Activated naive CD8-positive, alpha-beta T cell treated with anti-CD3 and anti-CD28 coated beads for 36 hours (primary cell): ENCODE data around the gene TRIM42. TPM values are rescaled to one million over a fixed set of nuclear protein-coding genes. Genes with fewer than 3 reads are reported as not detected.

ENCODE experiments used
- DNase-seq: peaks from one replicate; pipeline ENCODE4 v3.0.0; 2021
- H3K27ac Mint-ChIP-seq: one replicate; pipeline ENCODE4 v1.8.0; 2022; ENCODE audit warnings: mild to moderate bottlenecking, moderate library complexity, mixed read lengths
- H3K27me3 Mint-ChIP-seq: one replicate; pipeline ENCODE4 v1.8.0; 2022; ENCODE audit warnings: mild to moderate bottlenecking, mixed read lengths
- H3K36me3 Mint-ChIP-seq: one replicate; pipeline ENCODE4 v1.8.0; 2021; ENCODE audit warnings: mild to moderate bottlenecking, mixed read lengths
- H3K4me1 Mint-ChIP-seq: one replicate; pipeline ENCODE4 v1.8.0; 2021; ENCODE audit warnings: mixed read lengths
- H3K4me3 Mint-ChIP-seq: one replicate; pipeline ENCODE4 v1.8.0; 2022; ENCODE audit warnings: mild to moderate bottlenecking, moderate library complexity, mixed read lengths
- H3K9me3 Mint-ChIP-seq: one replicate; pipeline ENCODE4 v1.8.0; 2022; ENCODE audit warnings: mixed read lengths
- total RNA-seq, 2 experiments: library from RNA; stranded (reverse); gene quantifications; one replicate each; pipeline ENCODE4 v1.2.3, GENCODE V29; 2021

The TRIM42 gene
- total RNA-seq: not detected

- Mint-ChIP-seq H3K36me3 (no peaks in the 10 kb centered on the region), H3K9me3 (peaks cover 2% of the 10 kb centered on the region), H3K4me3 (no peak within 1 kb of the TSS), H3K27ac (no peak within 1 kb of the TSS), H3K27me3 (no peaks in the 10 kb centered on the region), H3K4me1 (no peaks in the 10 kb centered on the region)
- no peak for DNase-seq
Measured at GRCh38 chr3:140677764-140678163, at the start of gene TRIM42. TRIM42 (plus strand) TSS chr3:140678064; CDS start chr3:140678230, 166 bp downstream.

GRCh38 chr3:140628606-140629005, 49.3 kb upstream of the TRIM42 start:
- no peak overlapping the region for H3K4me3 Mint-ChIP-seq
- no peaks in the 10 kb centered on the region for H3K36me3 Mint-ChIP-seq
- H3K27ac Mint-ChIP-seq: no peak overlapping the region
- DNase-seq: no peak
- no peaks in the 10 kb centered on the region for H3K9me3 Mint-ChIP-seq
- H3K27me3 Mint-ChIP-seq: no peaks in the 10 kb centered on the region
- no peaks in the 10 kb centered on the region for H3K4me1 Mint-ChIP-seq

GRCh38 chr3:140629357-140630137, 48.3 kb upstream of the TRIM42 start:
- no peaks in the 10 kb centered on the region for H3K36me3 Mint-ChIP-seq
- DNase-seq: no peak
- no peaks in the 10 kb centered on the region for H3K4me1 Mint-ChIP-seq
- no peak overlapping the region for H3K27ac Mint-ChIP-seq
- no peaks in the 10 kb centered on the region for H3K9me3 Mint-ChIP-seq
- no peaks in the 10 kb centered on the region for H3K27me3 Mint-ChIP-seq
- no peak overlapping the region for H3K4me3 Mint-ChIP-seq

- Mint-ChIP-seq H3K36me3 (no peaks in the 10 kb centered on the region), H3K27ac (no peak overlapping the region), H3K4me1 (no peaks in the 10 kb centered on the region), H3K4me3 (no peak overlapping the region), H3K27me3 (no peaks in the 10 kb centered on the region), H3K9me3 (no peaks in the 10 kb centered on the region)
- no peak for DNase-seq
Measured at GRCh38 chr3:140630366-140630765, 47.5 kb upstream of the TRIM42 start.

- no peaks in the 10 kb centered on the region for H3K36me3 Mint-ChIP-seq
Measured at GRCh38 chr3:140630866-140631265, 47.0 kb upstream of the TRIM42 start.

GRCh38 chr3:140635276-140635675, 42.6 kb upstream of the TRIM42 start:
- H3K27ac Mint-ChIP-seq: no peak overlapping the region
- no peaks in the 10 kb centered on the region for H3K36me3 Mint-ChIP-seq
- no peaks in the 10 kb centered on the region for H3K27me3 Mint-ChIP-seq
- DNase-seq: no peak
- H3K9me3 Mint-ChIP-seq: no peaks in the 10 kb centered on the region
- H3K4me3 Mint-ChIP-seq: no peak overlapping the region
- H3K4me1 Mint-ChIP-seq: no peaks in the 10 kb centered on the region

More at GRCh38 chr3:140630866-140631265, 47.0 kb upstream of the TRIM42 start:
- Mint-ChIP-seq H3K27me3 (no peaks in the 10 kb centered on the region), H3K4me1 (no peaks in the 10 kb centered on the region), H3K9me3 (no peaks in the 10 kb centered on the region), H3K27ac (no peak overlapping the region), H3K4me3 (no peak overlapping the region)
- DNase-seq: no peak

- Mint-ChIP-seq H3K27ac (no peak overlapping the region), H3K27me3 (no peaks in the 10 kb centered on the region), H3K9me3 (peaks cover 1% of the 10 kb centered on the region), H3K4me1 (no peaks in the 10 kb centered on the region), H3K36me3 (no peaks in the 10 kb centered on the region), H3K4me3 (no peak overlapping the region)
- DNase-seq: no peak
Measured at GRCh38 chr3:140636406-140637138, 41.3 kb upstream of the TRIM42 start.

- H3K9me3 Mint-ChIP-seq: peaks cover 4% of the 10 kb centered on the region
- no peak overlapping the region for H3K27ac Mint-ChIP-seq
- no peak overlapping the region for H3K4me3 Mint-ChIP-seq
- no peak for DNase-seq
- no peaks in the 10 kb centered on the region for H3K4me1 Mint-ChIP-seq
- no peaks in the 10 kb centered on the region for H3K36me3 Mint-ChIP-seq
- H3K27me3 Mint-ChIP-seq: peaks cover 17% of the 10 kb centered on the region
Measured at GRCh38 chr3:140651287-140651686, 26.6 kb upstream of the TRIM42 start.

- H3K36me3 Mint-ChIP-seq: no peaks in the 10 kb centered on the region
- peaks cover 11% of the 10 kb centered on the region for H3K9me3 Mint-ChIP-seq
- H3K27me3 Mint-ChIP-seq: peaks cover 7% of the 10 kb centered on the region
- no peak overlapping the region for H3K4me3 Mint-ChIP-seq
- H3K27ac Mint-ChIP-seq: no peak overlapping the region
- DNase-seq: no peak
- no peaks in the 10 kb centered on the region for H3K4me1 Mint-ChIP-seq
Measured at GRCh38 chr3:140655678-140656077, 22.2 kb upstream of the TRIM42 start.

GRCh38 chr3:140664111-140664510, 13.8 kb upstream of the TRIM42 start:
- Mint-ChIP-seq H3K9me3 (peaks cover 11% of the 10 kb centered on the region), H3K27me3 (peaks cover 3% of the 10 kb centered on the region), H3K4me3 (no peak overlapping the region), H3K4me1 (no peaks in the 10 kb centered on the region), H3K27ac (no peak overlapping the region), H3K36me3 (no peaks in the 10 kb centered on the region)
- DNase-seq: no peak

GRCh38 chr3:140682586-140682985, 4.7 kb downstream of the TRIM42 start:
- Mint-ChIP-seq H3K27ac (no peak overlapping the region), H3K9me3 (no peaks in the 10 kb centered on the region), H3K27me3 (no peaks in the 10 kb centered on the region), H3K4me3 (no peak overlapping the region), H3K4me1 (no peaks in the 10 kb centered on the region), H3K36me3 (no peaks in the 10 kb centered on the region)
- DNase-seq: no peak

GRCh38 chr3:140686128-140686527, 8.3 kb downstream of the TRIM42 start:
- no peaks in the 10 kb centered on the region for H3K9me3 Mint-ChIP-seq
- H3K27ac Mint-ChIP-seq: no peak overlapping the region
- no peaks in the 10 kb centered on the region for H3K4me1 Mint-ChIP-seq
- H3K4me3 Mint-ChIP-seq: no peak overlapping the region
- no peaks in the 10 kb centered on the region for H3K36me3 Mint-ChIP-seq
- H3K27me3 Mint-ChIP-seq: no peaks in the 10 kb centered on the region
- DNase-seq: no peak

GRCh38 chr3:140686948-140687347, 9.1 kb downstream of the TRIM42 start:
- no peaks in the 10 kb centered on the region for H3K27me3 Mint-ChIP-seq
- no peaks in the 10 kb centered on the region for H3K4me1 Mint-ChIP-seq
- no peak for DNase-seq
- no peak overlapping the region for H3K27ac Mint-ChIP-seq
- H3K4me3 Mint-ChIP-seq: no peak overlapping the region
- no peaks in the 10 kb centered on the region for H3K36me3 Mint-ChIP-seq
- H3K9me3 Mint-ChIP-seq: no peaks in the 10 kb centered on the region

GRCh38 chr3:140695361-140696061, 17.6 kb downstream of the TRIM42 start:
- Mint-ChIP-seq H3K4me3 (no peak overlapping the region), H3K27me3 (no peaks in the 10 kb centered on the region), H3K27ac (no peak overlapping the region), H3K36me3 (no peaks in the 10 kb centered on the region), H3K9me3 (no peaks in the 10 kb centered on the region), H3K4me1 (no peaks in the 10 kb centered on the region)
- no peak for DNase-seq

GRCh38 chr3:140699516-140700231, 21.8 kb downstream of the TRIM42 start:
- no peaks in the 10 kb centered on the region for H3K36me3 Mint-ChIP-seq
- no peak overlapping the region for H3K27ac Mint-ChIP-seq
- H3K9me3 Mint-ChIP-seq: no peaks in the 10 kb centered on the region
- DNase-seq: no peak
- no peaks in the 10 kb centered on the region for H3K27me3 Mint-ChIP-seq
- H3K4me1 Mint-ChIP-seq: no peaks in the 10 kb centered on the region
- H3K4me3 Mint-ChIP-seq: no peak overlapping the region
